HG03442 (cell line): ENCODE results near the gene EFCAB8.

ENCODE experiments used
- ATAC-seq: cut with Tn5 transposase; IDR thresholded peaks from one replicate; pipeline ENCODE4 v1.9.1; 2021; ENCODE audit warnings: mild to moderate bottlenecking, moderate library complexity; ENCODE audit not compliant: unreplicated experiment

EFCAB8 gene

GRCh38 chr20:32909451-32909850 is 50.7 kb downstream of the EFCAB8 start:
- no peak for ATAC-seq

- no peak for ATAC-seq
These were observed 51.3 kb downstream of the EFCAB8 start for GRCh38 chr20:32909896-32910571.

- ATAC-seq: no peak
These were observed 52.6 kb downstream of the EFCAB8 start for GRCh38 chr20:32911355-32911754.

- ATAC-seq: no peak
These were observed 54.0 kb downstream of the EFCAB8 start for GRCh38 chr20:32912688-32913087.

GRCh38 chr20:32914031-32914430 is 55.3 kb downstream of the EFCAB8 start:
- no peak for ATAC-seq

- no peak for ATAC-seq
These were observed 58.6 kb downstream of the EFCAB8 start for GRCh38 chr20:32917191-32917950.

GRCh38 chr20:32918296-32918695 is 59.6 kb downstream of the EFCAB8 start:
- no peak for ATAC-seq

- no peak for ATAC-seq
These were observed 60.0 kb downstream of the EFCAB8 start for GRCh38 chr20:32918751-32919150.

GRCh38 chr20:32920066-32920465 is 61.3 kb downstream of the EFCAB8 start:
- no peak for ATAC-seq

- no peak for ATAC-seq
These were observed 62.0 kb downstream of the EFCAB8 start for GRCh38 chr20:32920530-32921298.

GRCh38 chr20:32922466-32922865 is 63.7 kb downstream of the EFCAB8 start:
- no peak for ATAC-seq

GRCh38 chr20:32924781-32925180 is 66.1 kb downstream of the EFCAB8 start:
- ATAC-seq: no peak

GRCh38 chr20:32925481-32926196 is 66.9 kb downstream of the EFCAB8 start:
- ATAC-seq: no peak

GRCh38 chr20:32929162-32929561 is 70.4 kb downstream of the EFCAB8 start:
- no peak for ATAC-seq

- no peak for ATAC-seq
These were observed 71.5 kb downstream of the EFCAB8 start for GRCh38 chr20:32930181-32930580.

GRCh38 chr20:32930701-32931100 is 72.0 kb downstream of the EFCAB8 start:
- ATAC-seq: no peak

GRCh38 chr20:32934580-32934979 is 75.9 kb downstream of the EFCAB8 start:
- ATAC-seq: no peak

- no peak for ATAC-seq
These were observed 82.6 kb downstream of the EFCAB8 start for GRCh38 chr20:32941155-32941885.

- ATAC-seq: no peak
These were observed 84.8 kb downstream of the EFCAB8 start for GRCh38 chr20:32943490-32944052.

- ATAC-seq: no peak
These were observed 87.0 kb downstream of the EFCAB8 start for GRCh38 chr20:32945710-32946221.
